Measurements from ENCODE around the gene NCKAP5. TPM values are rescaled to one million over a fixed set of nuclear protein-coding genes. Genes with fewer than 3 reads are reported as not detected.
"Not testable (repeated sequence)": the region's sequence is repeated elsewhere in the genome, so short reads cannot be mapped to it uniquely, and the experiment has no call there.

NCKAP5 gene
- total RNA-seq, 5 donors from 2014 or later (not counting 1 experiment from before 2014, with no cell fraction given): 0.06 TPM; not detected in 4

DNA sequence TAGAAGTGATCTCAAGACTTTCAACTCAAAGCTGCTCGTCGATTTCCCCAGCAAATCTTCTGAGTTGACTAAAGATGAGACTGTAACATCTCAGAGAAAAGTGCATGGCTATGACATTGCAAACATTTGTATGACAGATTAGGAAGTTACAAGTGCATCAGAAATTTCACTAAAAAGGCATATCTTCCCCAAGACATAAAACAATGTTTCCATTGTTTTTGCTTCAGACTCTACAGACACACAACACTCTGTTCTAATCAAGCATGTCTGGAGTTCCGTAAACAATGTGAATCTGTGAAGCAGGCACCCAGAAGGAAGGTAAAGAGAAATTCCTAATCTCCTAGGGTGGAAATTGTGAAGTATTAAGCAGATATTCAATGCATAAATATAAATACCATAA, 753.6 kb downstream of the NCKAP5 start:
- WGBS (ENCODE audit: insufficient coverage): no CpG with 5 or more reads among the region's 3 CpGs
- no peaks in the 10 kb centered on the region for H3K36me3 Mint-ChIP-seq
- no peak overlapping the region for H3K27ac Mint-ChIP-seq
- no peak overlapping the region for H3K4me3 ChIP-seq (ENCODE audit: control insufficient read depth in 1 of 2, extremely low read depth in 1 of 2, low read length in 1 of 2)
- H3K9me3 Mint-ChIP-seq: peaks cover 3 to 10% (median 4%) of the 10 kb centered on the region in 3 donors
- ChIA-PET POLR2A (no interaction called here), CTCF (no interaction called here)
- H3K4me1 Mint-ChIP-seq: no peaks in the 10 kb centered on the region
- ATAC-seq (replicated peaks in 1 of 4): no peak
- no peak for DNase-seq
- no peaks in the 10 kb centered on the region for H3K9me3 ChIP-seq
- H3K4me1 ChIP-seq (ENCODE audit: control insufficient read depth in 1 of 2, extremely low read depth in 1 of 2, insufficient read depth in 2 of 2, low read length in 2 of 2): no peaks in the 10 kb centered on the region
- no peaks in the 10 kb centered on the region for H3K27me3 ChIP-seq (replicated peaks in 1 of 2; ENCODE audit: control insufficient read depth in 2 of 2, extremely low read depth in 1 of 2, insufficient read depth in 2 of 2, low read length in 1 of 2)
- no peak overlapping the region for H3K27ac ChIP-seq (ENCODE audit: low read length)
- peaks cover 0 to 9% of the 10 kb centered on the region in 2 donors for H3K27me3 Mint-ChIP-seq
- no peak overlapping the region for H3K4me3 Mint-ChIP-seq
- no peaks in the 10 kb centered on the region for H3K36me3 ChIP-seq (ENCODE audit: control insufficient read depth in 2 of 2, extremely low read depth in 1 of 2, insufficient read depth in 1 of 2, low read length in 1 of 2)

DNA sequence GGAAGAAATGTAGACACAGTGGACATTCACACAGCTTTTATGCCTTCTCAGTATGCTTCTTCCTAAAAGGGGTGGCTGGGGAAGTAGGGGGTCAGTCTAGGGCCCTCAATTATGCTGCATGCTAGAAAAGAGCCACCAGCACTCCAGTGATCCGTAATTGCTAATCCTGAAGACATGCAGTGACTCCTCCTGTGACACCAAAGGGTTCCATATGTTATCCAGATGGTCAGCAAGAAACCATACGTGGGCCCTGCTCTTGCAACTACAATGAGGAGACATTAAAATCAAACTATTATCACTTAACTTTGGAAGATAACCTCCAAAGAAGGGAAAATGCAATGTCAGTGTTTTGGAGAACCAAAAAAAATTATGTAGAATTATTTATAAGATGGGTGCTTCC, 754.8 kb downstream of the NCKAP5 start:
- H3K9me3 ChIP-seq: no peaks in the 10 kb centered on the region
- no peaks in the 10 kb centered on the region for H3K4me1 Mint-ChIP-seq
- peaks cover 0 to 9% of the 10 kb centered on the region in 2 donors for H3K27me3 Mint-ChIP-seq
- CTCF ChIA-PET: no interaction called here
- H3K27ac Mint-ChIP-seq: no peak overlapping the region
- H3K4me3 ChIP-seq (ENCODE audit: control insufficient read depth in 1 of 2, extremely low read depth in 1 of 2, low read length in 1 of 2): no peak overlapping the region
- H3K4me3 Mint-ChIP-seq: no peak overlapping the region
- no peaks in the 10 kb centered on the region for H3K27me3 ChIP-seq (replicated peaks in 1 of 2; ENCODE audit: control insufficient read depth in 2 of 2, extremely low read depth in 1 of 2, insufficient read depth in 2 of 2, low read length in 1 of 2)
- POLR2A ChIA-PET: no interaction called here
- no peak overlapping the region for H3K27ac ChIP-seq (ENCODE audit: low read length)
- H3K36me3 ChIP-seq (ENCODE audit: control insufficient read depth in 2 of 2, extremely low read depth in 1 of 2, insufficient read depth in 1 of 2, low read length in 1 of 2): no peaks in the 10 kb centered on the region
- WGBS (ENCODE audit: insufficient coverage): 29% methylated on average over 2 of the region's 2 CpGs
- peaks cover 10 to 19% (median 11%) of the 10 kb centered on the region in 3 donors for H3K9me3 Mint-ChIP-seq
- DNase-seq: no peak
- ATAC-seq (replicated peaks in 1 of 4): no peak
- H3K4me1 ChIP-seq (ENCODE audit: control insufficient read depth in 1 of 2, extremely low read depth in 1 of 2, insufficient read depth in 2 of 2, low read length in 2 of 2): no peaks in the 10 kb centered on the region
- no peaks in the 10 kb centered on the region for H3K36me3 Mint-ChIP-seq

GRCh38 chr2:132811148-132811915, 756.9 kb downstream of the NCKAP5 start:
- DNase-seq (no peak), ATAC-seq (replicated peaks in 1 of 4) (no peak)
- H3K36me3 ChIP-seq (ENCODE audit: control insufficient read depth in 2 of 2, extremely low read depth in 1 of 2, insufficient read depth in 1 of 2, low read length in 1 of 2): no peaks in the 10 kb centered on the region
- Mint-ChIP-seq H3K27ac (no peak overlapping the region), H3K4me3 (no peak overlapping the region), H3K36me3 (no peaks in the 10 kb centered on the region), H3K4me1 (no peaks in the 10 kb centered on the region), H3K9me3 (peaks cover 22 to 29% (median 28%) of the 10 kb centered on the region in 3 donors), H3K27me3 (peaks cover 0 to 9% of the 10 kb centered on the region in 2 donors)
- 82% methylated on average over 5 of the region's 9 CpGs for WGBS (ENCODE audit: insufficient coverage)
- CTCF ChIA-PET: no interaction called here
- H3K4me1 ChIP-seq (ENCODE audit: control insufficient read depth in 1 of 2, extremely low read depth in 1 of 2, insufficient read depth in 2 of 2, low read length in 2 of 2): no peaks in the 10 kb centered on the region
- H3K27ac ChIP-seq (ENCODE audit: low read length): no peak overlapping the region
- H3K27me3 ChIP-seq (replicated peaks in 1 of 2; ENCODE audit: control insufficient read depth in 2 of 2, extremely low read depth in 1 of 2, insufficient read depth in 2 of 2, low read length in 1 of 2): no peaks in the 10 kb centered on the region
- no peaks in the 10 kb centered on the region for H3K9me3 ChIP-seq
- POLR2A ChIA-PET: no interaction called here
- no peak overlapping the region for H3K4me3 ChIP-seq (ENCODE audit: control insufficient read depth in 1 of 2, extremely low read depth in 1 of 2, low read length in 1 of 2)

GRCh38 chr2:132809962-132810361, 758.3 kb downstream of the NCKAP5 start:
- H3K36me3 ChIP-seq (ENCODE audit: control insufficient read depth in 2 of 2, extremely low read depth in 1 of 2, insufficient read depth in 1 of 2, low read length in 1 of 2); H3K27me3 Mint-ChIP-seq; H3K4me3 Mint-ChIP-seq; ATAC-seq (replicated peaks in 1 of 4); H3K36me3 Mint-ChIP-seq; H3K4me1 Mint-ChIP-seq; H3K9me3 ChIP-seq; H3K4me3 ChIP-seq (ENCODE audit: control insufficient read depth in 1 of 2, extremely low read depth in 1 of 2, low read length in 1 of 2); DNase-seq; CTCF ChIA-PET; H3K27ac ChIP-seq (ENCODE audit: low read length); H3K27ac Mint-ChIP-seq; H3K27me3 ChIP-seq (replicated peaks in 1 of 2; ENCODE audit: control insufficient read depth in 2 of 2, extremely low read depth in 1 of 2, insufficient read depth in 2 of 2, low read length in 1 of 2); POLR2A ChIA-PET; H3K4me1 ChIP-seq (ENCODE audit: control insufficient read depth in 1 of 2, extremely low read depth in 1 of 2, insufficient read depth in 2 of 2, low read length in 2 of 2): not testable (repeated sequence)
- WGBS (ENCODE audit: insufficient coverage): no CpG with 5 or more reads among the region's 1 CpG
- peaks cover 22 to 35% (median 34%) of the 10 kb centered on the region in 3 donors for H3K9me3 Mint-ChIP-seq

GRCh38 chr2:132804051-132804450, 764.2 kb downstream of the NCKAP5 start:
- no peak overlapping the region for H3K27ac Mint-ChIP-seq
- H3K4me3 Mint-ChIP-seq: no peak overlapping the region
- WGBS (ENCODE audit: insufficient coverage): 0% methylated on average over 2 of the region's 4 CpGs
- Histone ChIP-seq H3K36me3 (ENCODE audit: control insufficient read depth in 2 of 2, extremely low read depth in 1 of 2, insufficient read depth in 1 of 2, low read length in 1 of 2) (no peaks in the 10 kb centered on the region), H3K9me3 (no peaks in the 10 kb centered on the region), H3K27ac (ENCODE audit: low read length) (no peak overlapping the region), H3K4me3 (ENCODE audit: control insufficient read depth in 1 of 2, extremely low read depth in 1 of 2, low read length in 1 of 2) (no peak overlapping the region), H3K27me3 (replicated peaks in 1 of 2; ENCODE audit: control insufficient read depth in 2 of 2, extremely low read depth in 1 of 2, insufficient read depth in 2 of 2, low read length in 1 of 2) (no peaks in the 10 kb centered on the region), H3K4me1 (ENCODE audit: control insufficient read depth in 1 of 2, extremely low read depth in 1 of 2, insufficient read depth in 2 of 2, low read length in 2 of 2) (no peaks in the 10 kb centered on the region)
- no peaks in the 10 kb centered on the region for H3K4me1 Mint-ChIP-seq
- H3K9me3 Mint-ChIP-seq: peaks cover 16 to 27% (median 27%) of the 10 kb centered on the region in 3 donors
- DNase-seq: no peak
- ChIA-PET POLR2A (no interaction called here), CTCF (no interaction called here)
- no peaks in the 10 kb centered on the region for H3K36me3 Mint-ChIP-seq
- ATAC-seq (replicated peaks in 1 of 4): no peak
- H3K27me3 Mint-ChIP-seq: no peaks in the 10 kb centered on the region

DNA sequence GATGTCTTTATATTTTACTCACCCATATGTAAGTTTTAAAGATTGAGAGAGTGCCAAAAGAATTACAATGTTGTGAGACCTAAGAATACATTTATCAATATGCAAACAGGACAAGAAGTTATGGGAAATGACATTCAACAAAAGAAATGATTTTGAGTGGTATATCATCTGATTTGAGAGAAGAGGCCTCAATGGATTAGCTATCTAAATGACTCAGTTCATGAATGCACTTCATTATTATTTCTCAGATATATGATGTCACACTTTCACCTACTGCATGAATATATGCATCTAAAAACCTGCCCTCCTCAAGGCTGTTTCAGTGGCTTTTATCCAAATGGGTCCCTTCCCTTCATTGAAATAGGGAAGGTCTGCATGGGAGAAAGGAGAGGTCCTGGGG, 769.9 kb downstream of the NCKAP5 start:
- no peak overlapping the region for H3K27ac ChIP-seq (ENCODE audit: low read length)
- H3K4me3 ChIP-seq (ENCODE audit: control insufficient read depth in 1 of 2, extremely low read depth in 1 of 2, low read length in 1 of 2): no peak overlapping the region
- no peaks in the 10 kb centered on the region for H3K27me3 ChIP-seq (replicated peaks in 1 of 2; ENCODE audit: control insufficient read depth in 2 of 2, extremely low read depth in 1 of 2, insufficient read depth in 2 of 2, low read length in 1 of 2)
- DNase-seq (no peak), ATAC-seq (replicated peaks in 1 of 4) (no peak)
- CTCF ChIA-PET: no interaction called here
- Mint-ChIP-seq H3K27me3 (no peaks in the 10 kb centered on the region), H3K27ac (no peak overlapping the region), H3K4me3 (no peak overlapping the region), H3K9me3 (peaks cover 0 to 2% (median 0%) of the 10 kb centered on the region in 3 donors), H3K36me3 (no peaks in the 10 kb centered on the region), H3K4me1 (no peaks in the 10 kb centered on the region)
- POLR2A ChIA-PET: no interaction called here
- no peaks in the 10 kb centered on the region for H3K4me1 ChIP-seq (ENCODE audit: control insufficient read depth in 1 of 2, extremely low read depth in 1 of 2, insufficient read depth in 2 of 2, low read length in 2 of 2)
- H3K9me3 ChIP-seq: no peaks in the 10 kb centered on the region
- no peaks in the 10 kb centered on the region for H3K36me3 ChIP-seq (ENCODE audit: control insufficient read depth in 2 of 2, extremely low read depth in 1 of 2, insufficient read depth in 1 of 2, low read length in 1 of 2)

DNA sequence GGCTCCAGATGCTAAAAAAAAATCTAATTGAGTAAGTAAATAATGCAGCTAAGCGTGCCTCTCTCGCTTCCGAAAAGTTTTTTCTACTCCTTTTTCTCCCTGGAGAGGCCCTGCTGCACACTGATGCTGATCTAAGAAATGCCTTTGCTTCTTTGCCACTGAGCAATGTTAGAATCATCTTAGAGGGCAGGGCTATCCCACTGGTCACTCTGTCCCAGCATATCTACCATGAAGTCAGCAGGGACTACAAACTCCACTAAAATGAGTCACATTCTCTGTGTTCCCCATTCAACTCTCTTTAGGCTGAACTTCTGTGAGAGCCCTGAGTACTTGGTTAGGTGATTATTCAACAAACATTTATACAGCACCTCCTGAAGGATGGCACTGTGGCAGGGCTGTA, 770.7 kb downstream of the NCKAP5 start:
- Mint-ChIP-seq H3K9me3 (peaks cover 0 to 2% (median 0%) of the 10 kb centered on the region in 3 donors), H3K36me3 (no peaks in the 10 kb centered on the region), H3K27me3 (no peaks in the 10 kb centered on the region), H3K27ac (no peak overlapping the region), H3K4me1 (no peaks in the 10 kb centered on the region), H3K4me3 (no peak overlapping the region)
- H3K27ac ChIP-seq (ENCODE audit: low read length): no peak overlapping the region
- no peaks in the 10 kb centered on the region for H3K36me3 ChIP-seq (ENCODE audit: control insufficient read depth in 2 of 2, extremely low read depth in 1 of 2, insufficient read depth in 1 of 2, low read length in 1 of 2)
- POLR2A ChIA-PET: no interaction called here
- H3K9me3 ChIP-seq: no peaks in the 10 kb centered on the region
- H3K4me3 ChIP-seq (ENCODE audit: control insufficient read depth in 1 of 2, extremely low read depth in 1 of 2, low read length in 1 of 2): no peak overlapping the region
- no CpG with 5 or more reads among the region's 3 CpGs for WGBS (ENCODE audit: insufficient coverage)
- DNase-seq (no peak), ATAC-seq (replicated peaks in 1 of 4) (no peak)
- CTCF ChIA-PET: no interaction called here
- no peaks in the 10 kb centered on the region for H3K27me3 ChIP-seq (replicated peaks in 1 of 2; ENCODE audit: control insufficient read depth in 2 of 2, extremely low read depth in 1 of 2, insufficient read depth in 2 of 2, low read length in 1 of 2)
- H3K4me1 ChIP-seq (ENCODE audit: control insufficient read depth in 1 of 2, extremely low read depth in 1 of 2, insufficient read depth in 2 of 2, low read length in 2 of 2): no peaks in the 10 kb centered on the region

Measured in T-cell (primary cell).